Ectodermal cell (in vitro differentiated cells): ENCODE results near the gene IQGAP2.
"Not testable (repeated sequence)": the region's sequence is repeated elsewhere in the genome, so short reads cannot be mapped to it uniquely, and the experiment has no call there.

Source experiments
- H3K27ac ChIP-seq: 2 replicates; pipeline ENCODE4 v1.7.0; 2013; ENCODE audit warnings: mild to moderate bottlenecking, low read depth, low read length; ENCODE audit not compliant: insufficient read depth, poor library complexity, severe bottlenecking
- H3K27me3 ChIP-seq: 2 replicates; pipeline ENCODE4 v1.7.0; 2013; ENCODE audit warnings: mild to moderate bottlenecking, low read length; ENCODE audit not compliant: insufficient read depth, control insufficient read depth, poor library complexity, severe bottlenecking
- H3K36me3 ChIP-seq: one replicate; pipeline ENCODE4 v1.7.0; 2013; ENCODE audit warnings: low read length; ENCODE audit not compliant: control insufficient read depth, insufficient read depth
- H3K4me1 ChIP-seq: one replicate; pipeline ENCODE4 v1.7.0; 2013; ENCODE audit warnings: low read length; ENCODE audit not compliant: control insufficient read depth, insufficient read depth
- H3K4me3 ChIP-seq: 2 replicates; pipeline ENCODE4 v1.7.0; 2013; ENCODE audit warnings: low read depth, low read length, control low read depth; ENCODE audit not compliant: insufficient read depth
- H3K9me3 ChIP-seq: 2 replicates; pipeline ENCODE4 v1.7.0; 2013; ENCODE audit warnings: mild to moderate bottlenecking, low read length, moderate library complexity; ENCODE audit not compliant: control insufficient read depth
- WGBS, 2 experiments: methylation state at CpG; one replicate each; pipeline ENCODE4 v1.1.7; 2013; ENCODE audit warnings: missing lambda C conversion rate in 2 of 2; 5-methylcytosine and 5-hydroxymethylcytosine counted together

IQGAP2 gene

GRCh38 chr5:76518246-76518645 is 115.2 kb downstream of the IQGAP2 start:
- not testable (repeated sequence) for H3K9me3 ChIP-seq, H3K4me1 ChIP-seq, H3K27ac ChIP-seq, H3K27me3 ChIP-seq, H3K36me3 ChIP-seq, H3K4me3 ChIP-seq
- WGBS, 2 experiments, result 83 to 87% methylated on average over 5 of the region's 5 CpGs

- Histone ChIP-seq H3K27me3 (no peaks in the 10 kb centered on the region), H3K9me3 (no peaks in the 10 kb centered on the region), H3K27ac (no peak overlapping the region), H3K4me1 (peaks cover 15% of the 10 kb centered on the region), H3K4me3 (no peak overlapping the region), H3K36me3 (no peaks in the 10 kb centered on the region)
- 90 to 91% methylated on average over 6 of the region's 6 CpGs for WGBS, 2 experiments
These were observed 118.2 kb downstream of the IQGAP2 start for GRCh38 chr5:76521240-76521758.

GRCh38 chr5:76522103-76522935 is 119.2 kb downstream of the IQGAP2 start:
- 90 to 95% methylated on average over 9 to 10 of the region's 11 CpGs for WGBS, 2 experiments
- H3K4me3 ChIP-seq, result no peak overlapping the region

GRCh38 chr5:76524101-76524835 is 121.2 kb downstream of the IQGAP2 start:
- H3K36me3 ChIP-seq, result no peaks in the 10 kb centered on the region
- no peaks in the 10 kb centered on the region for H3K27me3 ChIP-seq
- no peak overlapping the region for H3K27ac ChIP-seq
- H3K4me3 ChIP-seq, result no peak overlapping the region
- WGBS, 2 experiments, result 38 to 42% methylated on average over 2 to 3 of the region's 3 CpGs
- H3K9me3 ChIP-seq, result no peaks in the 10 kb centered on the region
- H3K4me1 ChIP-seq, result peaks cover 15% of the 10 kb centered on the region

More at GRCh38 chr5:76522103-76522935, 119.2 kb downstream of the IQGAP2 start:
- Histone ChIP-seq H3K36me3 (no peaks in the 10 kb centered on the region), H3K4me1 (peaks cover 15% of the 10 kb centered on the region), H3K27ac (no peak overlapping the region), H3K27me3 (no peaks in the 10 kb centered on the region), H3K9me3 (no peaks in the 10 kb centered on the region)

- no peak overlapping the region for H3K4me3 ChIP-seq
- H3K4me1 ChIP-seq, result peaks cover 15% of the 10 kb centered on the region
- no peak overlapping the region for H3K27ac ChIP-seq
- no peaks in the 10 kb centered on the region for H3K9me3 ChIP-seq
- H3K36me3 ChIP-seq, result no peaks in the 10 kb centered on the region
- 31 to 40% methylated on average over 2 of the region's 2 CpGs for WGBS, 2 experiments
- H3K27me3 ChIP-seq, result no peaks in the 10 kb centered on the region
These were observed 121.8 kb downstream of the IQGAP2 start for GRCh38 chr5:76524868-76525267.

GRCh38 chr5:76525956-76526355 is 122.9 kb downstream of the IQGAP2 start:
- Histone ChIP-seq H3K4me1 (peaks cover 15% of the 10 kb centered on the region), H3K27ac (no peak overlapping the region), H3K4me3 (no peak overlapping the region), H3K36me3 (no peaks in the 10 kb centered on the region), H3K9me3 (no peaks in the 10 kb centered on the region), H3K27me3 (no peaks in the 10 kb centered on the region)
- WGBS, 2 experiments, result 94 to 96% methylated on average over 2 of the region's 2 CpGs

- no peak overlapping the region for H3K27ac ChIP-seq
- 96 to 98% methylated on average over 2 of the region's 2 CpGs for WGBS, 2 experiments
- H3K27me3 ChIP-seq, result no peaks in the 10 kb centered on the region
- peaks cover 15% of the 10 kb centered on the region for H3K4me1 ChIP-seq
- no peak overlapping the region for H3K4me3 ChIP-seq
- H3K9me3 ChIP-seq, result no peaks in the 10 kb centered on the region
- no peaks in the 10 kb centered on the region for H3K36me3 ChIP-seq
These were observed 124.0 kb downstream of the IQGAP2 start for GRCh38 chr5:76526950-76527583.

GRCh38 chr5:76527685-76528161 is 124.6 kb downstream of the IQGAP2 start:
- Histone ChIP-seq H3K9me3 (no peaks in the 10 kb centered on the region), H3K27ac (no peak overlapping the region)

GRCh38 chr5:76528547-76529331 is 125.7 kb downstream of the IQGAP2 start:
- H3K27me3 ChIP-seq, result no peaks in the 10 kb centered on the region
- H3K9me3 ChIP-seq, result no peaks in the 10 kb centered on the region
- peaks cover 14% of the 10 kb centered on the region for H3K4me1 ChIP-seq
- no peak overlapping the region for H3K27ac ChIP-seq
- 95 to 96% methylated on average over 2 of the region's 2 CpGs for WGBS, 2 experiments
- H3K4me3 ChIP-seq, result no peak overlapping the region
- H3K36me3 ChIP-seq, result no peaks in the 10 kb centered on the region

More at GRCh38 chr5:76527685-76528161, 124.6 kb downstream of the IQGAP2 start:
- no peaks in the 10 kb centered on the region for H3K27me3 ChIP-seq
- H3K4me3 ChIP-seq, result no peak overlapping the region
- WGBS, 2 experiments, result 83 to 89% methylated on average over 2 of the region's 2 CpGs
- H3K4me1 ChIP-seq, result peaks cover 15% of the 10 kb centered on the region
- H3K36me3 ChIP-seq, result no peaks in the 10 kb centered on the region
